Loucy (cell line): ENCODE results near the gene CTNNAL1.

Experiments
- H2AFZ ChIP-seq: fragments of 200-600 bp; sonication (generic); 2 replicates; pipeline ENCODE4 v1.6.0; 2016; ENCODE audit warnings: antibody characterized with exemption, mild to moderate bottlenecking, low read length, moderate library complexity
- H3F3A ChIP-seq: fragments of 200-600 bp; 2 replicates; pipeline ENCODE4 v1.6.0; 2016; ENCODE audit warnings: antibody characterized with exemption, low read depth, mild to moderate bottlenecking
- H3K27me3 ChIP-seq: fragments of 200-600 bp; sonication (generic); 2 replicates; pipeline ENCODE4 v1.6.1; 2014; ENCODE audit warnings: low read length, mild to moderate bottlenecking; ENCODE audit not compliant: insufficient read depth, poor library complexity, severe bottlenecking
- H3K36me3 ChIP-seq: fragments of 200-600 bp; sonication (generic); 2 replicates; pipeline ENCODE4 v1.6.1; 2016; ENCODE audit warnings: low read length; ENCODE audit not compliant: insufficient read depth
- H3K4me1 ChIP-seq: fragments of 200-600 bp; sonication (generic); 2 replicates; pipeline ENCODE4 v1.5.1; 2014; ENCODE audit warnings: low read length, mild to moderate bottlenecking; ENCODE audit not compliant: insufficient read depth, poor library complexity, severe bottlenecking
- H3K4me2 ChIP-seq: fragments of 200-600 bp; sonication (generic); 2 replicates; pipeline ENCODE4 v1.6.0; 2014; ENCODE audit warnings: antibody characterized with exemption, low read length, low read depth, mild to moderate bottlenecking; ENCODE audit not compliant: poor library complexity, severe bottlenecking
- H3K4me3 ChIP-seq: fragments of 200-600 bp; sonication (generic); 2 replicates; pipeline ENCODE4 v1.5.1; 2014; ENCODE audit warnings: low read length, mild to moderate bottlenecking, mixed read lengths; ENCODE audit not compliant: poor library complexity, severe bottlenecking
- H3K79me2 ChIP-seq: fragments of 200-600 bp; sonication (generic); 2 replicates; pipeline ENCODE4 v1.6.1; 2014; ENCODE audit warnings: low read length; ENCODE audit not compliant: insufficient read depth
- H3K9ac ChIP-seq: fragments of 200-600 bp; sonication (generic); 2 replicates; pipeline ENCODE4 v1.6.0; 2014; ENCODE audit warnings: mild to moderate bottlenecking, low read depth, low read length, moderate library complexity; ENCODE audit not compliant: poor library complexity, severe bottlenecking
- H3K9me2 ChIP-seq: fragments of 200-600 bp; sonication (generic); replicated peaks from 2 replicates; pipeline ENCODE4 v1.6.1; 2016; ENCODE audit warnings: low read depth, low read length, mixed read lengths
- H3K9me3 ChIP-seq: fragments of 200-600 bp; sonication (generic); 2 replicates; pipeline ENCODE4 v1.6.1; 2014; ENCODE audit warnings: mild to moderate bottlenecking, antibody characterized with exemption, low read length, low read depth; ENCODE audit not compliant: insufficient read depth
- H4K20me1 ChIP-seq: fragments of 200-600 bp; sonication (generic); 2 replicates; pipeline ENCODE4 v1.6.0; 2014; ENCODE audit warnings: antibody characterized with exemption, low read length, mild to moderate bottlenecking; ENCODE audit not compliant: insufficient read depth, poor library complexity, severe bottlenecking
- EZH2phosphoT487 ChIP-seq: fragments of 200-600 bp; IDR thresholded peaks from 2 replicates; pipeline ENCODE4 v1.6.1; 2018; ENCODE audit warnings: antibody characterized with exemption, mild to moderate bottlenecking, moderate library complexity, borderline replicate concordance
- TF ChIP-seq, protein P1 (sequence below): fragments of 200-600 bp; sonication (generic); conservative IDR thresholded peaks from 2 replicates; pipeline ENCODE4 v1.5.1; 2014; ENCODE audit warnings: mild to moderate bottlenecking, antibody characterized with exemption, low read length

The CTNNAL1 gene

GRCh38 chr9:109037946-109038715 lies 24.8 kb upstream of the CTNNAL1 start:
- Histone ChIP-seq H3K4me2 (no peak overlapping the region), H3K9me3 (peaks cover 5% of the 10 kb centered on the region; the same call in 1 of the 2 replicates), H4K20me1 (no peaks in the 10 kb centered on the region), H3K9me2 (0 out of 2 replicates have a peak, but pooled peaks cover 4% of the 10 kb centered on the region), H3F3A (no peaks in the 10 kb centered on the region), H3K36me3 (peaks cover 59% of the 10 kb centered on the region), H3K4me3 (no peak overlapping the region), H3K79me2 (no peaks in the 10 kb centered on the region), H2AFZ (no peak overlapping the region), H3K4me1 (no peaks in the 10 kb centered on the region), H3K27me3 (no peaks in the 10 kb centered on the region), H3K9ac (no peak overlapping the region)
- TF ChIP-seq EZH2phosphoT487 = no peak
- TF ChIP-seq, protein P1, sequence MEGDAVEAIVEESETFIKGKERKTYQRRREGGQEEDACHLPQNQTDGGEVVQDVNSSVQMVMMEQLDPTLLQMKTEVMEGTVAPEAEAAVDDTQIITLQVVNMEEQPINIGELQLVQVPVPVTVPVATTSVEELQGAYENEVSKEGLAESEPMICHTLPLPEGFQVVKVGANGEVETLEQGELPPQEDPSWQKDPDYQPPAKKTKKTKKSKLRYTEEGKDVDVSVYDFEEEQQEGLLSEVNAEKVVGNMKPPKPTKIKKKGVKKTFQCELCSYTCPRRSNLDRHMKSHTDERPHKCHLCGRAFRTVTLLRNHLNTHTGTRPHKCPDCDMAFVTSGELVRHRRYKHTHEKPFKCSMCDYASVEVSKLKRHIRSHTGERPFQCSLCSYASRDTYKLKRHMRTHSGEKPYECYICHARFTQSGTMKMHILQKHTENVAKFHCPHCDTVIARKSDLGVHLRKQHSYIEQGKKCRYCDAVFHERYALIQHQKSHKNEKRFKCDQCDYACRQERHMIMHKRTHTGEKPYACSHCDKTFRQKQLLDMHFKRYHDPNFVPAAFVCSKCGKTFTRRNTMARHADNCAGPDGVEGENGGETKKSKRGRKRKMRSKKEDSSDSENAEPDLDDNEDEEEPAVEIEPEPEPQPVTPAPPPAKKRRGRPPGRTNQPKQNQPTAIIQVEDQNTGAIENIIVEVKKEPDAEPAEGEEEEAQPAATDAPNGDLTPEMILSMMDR = no peak

DNA sequence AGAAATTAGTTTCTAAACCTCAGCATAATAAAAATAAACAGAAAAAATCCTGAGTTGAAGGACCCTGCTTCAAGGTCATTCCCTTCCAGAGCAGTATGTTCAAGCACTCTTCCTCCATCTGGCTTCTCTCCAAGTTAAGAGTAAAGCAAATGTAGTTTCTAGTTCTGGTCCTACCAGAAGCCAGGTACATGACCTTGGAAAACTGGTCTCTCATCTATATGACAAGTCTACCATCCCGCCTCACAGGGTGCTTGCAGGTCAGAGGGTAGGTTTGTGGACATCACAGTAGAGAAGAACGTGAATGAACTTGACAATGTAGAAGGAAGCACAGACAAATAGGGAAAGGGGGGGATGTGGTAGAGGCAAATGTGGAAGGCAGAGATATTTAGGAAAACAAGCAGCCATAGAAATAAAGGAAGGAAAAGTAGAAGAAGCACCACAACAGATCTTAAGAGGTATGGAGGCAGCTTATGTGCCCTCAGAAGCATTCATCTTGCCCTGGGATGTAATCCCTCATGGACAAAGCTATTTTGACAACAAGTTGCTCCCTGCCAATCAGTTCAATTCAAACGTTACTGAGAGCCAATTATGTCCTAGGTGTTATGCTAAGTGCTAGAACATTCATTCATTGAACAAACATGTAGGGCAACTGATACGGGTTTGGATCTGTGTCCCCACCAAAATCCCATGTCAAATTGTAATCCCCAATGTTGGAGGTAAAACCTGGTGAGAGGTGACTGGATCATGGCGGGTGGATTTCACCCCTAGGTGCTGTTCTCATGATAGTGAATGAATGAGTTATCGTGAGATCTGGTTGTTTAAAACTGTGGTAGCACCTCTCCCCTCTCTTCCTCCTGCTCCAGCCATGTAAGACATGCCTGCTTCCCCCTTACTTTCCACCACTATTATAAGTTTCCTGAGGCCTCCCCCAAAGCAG lies 23.7 kb upstream of the CTNNAL1 start:
- TF ChIP-seq, protein P1 = no peak
- no peak for TF ChIP-seq EZH2phosphoT487
- no peak overlapping the region for H2AFZ ChIP-seq
- no peaks in the 10 kb centered on the region for H3K79me2 ChIP-seq
- H3F3A ChIP-seq = no peaks in the 10 kb centered on the region
- H3K9me2 ChIP-seq = 0 out of 2 replicates have a peak, but pooled peaks cover 4% of the 10 kb centered on the region
- no peaks in the 10 kb centered on the region for H3K4me1 ChIP-seq
- no peak overlapping the region for H3K4me3 ChIP-seq
- H3K27me3 ChIP-seq = no peaks in the 10 kb centered on the region
- no peak overlapping the region for H3K9ac ChIP-seq
- H3K36me3 ChIP-seq = peaks cover 60% of the 10 kb centered on the region
- no peaks in the 10 kb centered on the region for H4K20me1 ChIP-seq
- 0 out of 2 replicates have a peak, but pooled peaks cover under 1% of the 10 kb centered on the region for H3K9me3 ChIP-seq
- no peak overlapping the region for H3K4me2 ChIP-seq

GRCh38 chr9:109035684-109036423 lies 22.6 kb upstream of the CTNNAL1 start:
- peaks cover 64% of the 10 kb centered on the region for H3K36me3 ChIP-seq
- no peak overlapping the region for H3K4me2 ChIP-seq
- no peak overlapping the region for H3K4me3 ChIP-seq
- H3K79me2 ChIP-seq = no peaks in the 10 kb centered on the region
- H3K27me3 ChIP-seq = no peaks in the 10 kb centered on the region
- no peak for TF ChIP-seq EZH2phosphoT487
- TF ChIP-seq, protein P1 = no peak
- H2AFZ ChIP-seq = no peak overlapping the region
- H3K9me2 ChIP-seq = 0 out of 2 replicates have a peak, but pooled peaks cover 4% of the 10 kb centered on the region
- no peaks in the 10 kb centered on the region for H3K4me1 ChIP-seq
- no peak overlapping the region for H3K9ac ChIP-seq
- H4K20me1 ChIP-seq = no peaks in the 10 kb centered on the region
- H3K9me3 ChIP-seq = no peaks in the 10 kb centered on the region
- no peaks in the 10 kb centered on the region for H3F3A ChIP-seq
